HEK293 (cell line): ENCODE measurements around the gene MSRB3.

Source experiments
- CTCF ChIA-PET: fragments of 350-600 bp; formaldehyde crosslinking; extraction: SDS; loops from one replicate; lab custom pipeline; 2021; ENCODE audit warnings: antibody characterized with exemption; lab: Yijun Ruan, JAX
- POLR2A ChIA-PET: fragments of 300-600 bp; formaldehyde crosslinking; extraction: SDS; loops from one replicate; lab custom pipeline; 2020; ENCODE audit warnings: antibody characterized with exemption, inconsistent platforms; lab: Yijun Ruan, JAX
- H3K27ac ChIP-seq: fragments of 200-500 bp; sonication (Bioruptor generic); 2 replicates; pipeline ENCODE4 v1.5.1; 2014; ENCODE audit warnings: low read depth, low read length, control low read depth, inconsistent platforms; ENCODE audit errors: extremely low read depth
- H3K36me3 ChIP-seq, 2 experiments: fragments of 200-500 bp in 1 of 2; sonication (Bioruptor generic) in 1 of 2; 1 replicate in 1 of 2; 2 replicates in 1 of 2; pipeline ENCODE4 v1.5.1; 2014 to 2017; ENCODE audit warnings: inconsistent platforms in 2 of 2, low read length in 2 of 2; ENCODE audit not compliant: control insufficient read depth in 2 of 2, insufficient read depth in 1 of 2
- H3K4me1 ChIP-seq: fragments of 200-500 bp; sonication (Bioruptor generic); 2 replicates; pipeline ENCODE4 v1.5.1; 2014; ENCODE audit warnings: mild to moderate bottlenecking, low read length, inconsistent platforms; ENCODE audit not compliant: control insufficient read depth, insufficient read depth
- H3K4me3 ChIP-seq: 2 replicates; pipeline ENCODE4 v1.5.1; 2011; ENCODE audit warnings: low read depth, mild to moderate bottlenecking, control low read depth, low read length, moderate library complexity
- H3K9me3 ChIP-seq: fragments of 200-500 bp; sonication (Bioruptor generic); 2 replicates; pipeline ENCODE4 v1.5.1; 2014; ENCODE audit warnings: low read depth, low read length, inconsistent platforms; ENCODE audit not compliant: control insufficient read depth, insufficient read depth
- GLI4 ChIP-seq: fragments of 450-650 bp; formaldehyde crosslinking; IDR thresholded peaks from 2 replicates; pipeline ENCODE4 v1.5.1; 2016; ENCODE audit warnings: missing biosample characterization, missing genetic modification characterization
- KLF10 ChIP-seq: fragments of 450-650 bp; IDR thresholded peaks from 2 replicates; pipeline ENCODE4 v1.5.1; 2018; ENCODE audit warnings: missing biosample characterization, mild to moderate bottlenecking, missing genetic modification characterization
- KLF8 ChIP-seq: fragments of 450-650 bp; formaldehyde crosslinking; IDR thresholded peaks from 2 replicates; pipeline ENCODE4 v1.5.1; 2016; ENCODE audit warnings: missing biosample characterization, missing genetic modification characterization
- PBX3 ChIP-seq: sonication (generic); formaldehyde crosslinking; IDR thresholded peaks from 2 replicates; pipeline ENCODE4 v1.8.1; 2022; ENCODE audit warnings: mild to moderate bottlenecking, moderate library complexity, missing genetic modification reagents
- PRDM1 ChIP-seq: fragments of 450-650 bp; formaldehyde crosslinking; IDR thresholded peaks from 2 replicates; pipeline ENCODE4; 2016; ENCODE audit warnings: missing biosample characterization, missing genetic modification characterization
- REST ChIP-seq: fragments of 450-650 bp; formaldehyde crosslinking; IDR thresholded peaks from 2 replicates; pipeline ENCODE4 v1.5.1; 2016; ENCODE audit warnings: missing biosample characterization, missing genetic modification characterization
- SALL2 ChIP-seq: fragments of 450-650 bp; formaldehyde crosslinking; IDR thresholded peaks from 2 replicates; pipeline ENCODE4 v1.5.0; 2017; ENCODE audit warnings: missing biosample characterization, mild to moderate bottlenecking, missing genetic modification characterization, borderline replicate concordance
- TCF7L2 ChIP-seq: IDR thresholded peaks from 2 replicates; pipeline ENCODE4 v1.6.1; 2011; ENCODE audit warnings: low read depth, mild to moderate bottlenecking, inconsistent platforms, low read length, moderate library complexity, borderline replicate concordance
- ZFP69B ChIP-seq: fragments of 450-650 bp; formaldehyde crosslinking; IDR thresholded peaks from 2 replicates; pipeline ENCODE4 v1.5.1; 2016; ENCODE audit warnings: missing biosample characterization, missing genetic modification characterization
- ZNF114 ChIP-seq: fragments of 450-650 bp; formaldehyde crosslinking; IDR thresholded peaks from 2 replicates; pipeline ENCODE4 v1.5.0; 2017; ENCODE audit warnings: missing biosample characterization, missing genetic modification characterization
- ZNF121 ChIP-seq: fragments of 450-650 bp; formaldehyde crosslinking; IDR thresholded peaks from 2 replicates; pipeline ENCODE4 v1.5.1; 2016; ENCODE audit warnings: missing biosample characterization, missing genetic modification characterization
- ZNF140 ChIP-seq: fragments of 450-650 bp; formaldehyde crosslinking; IDR thresholded peaks from 2 replicates; pipeline ENCODE4 v1.5.1; 2016; ENCODE audit warnings: missing biosample characterization, missing genetic modification characterization
- ZNF2 ChIP-seq: fragments of 450-650 bp; formaldehyde crosslinking; IDR thresholded peaks from 2 replicates; pipeline ENCODE4 v1.5.1; 2016; ENCODE audit warnings: missing biosample characterization, missing genetic modification characterization
- ZNF223 ChIP-seq: fragments of 450-650 bp; formaldehyde crosslinking; IDR thresholded peaks from 2 replicates; pipeline ENCODE4 v1.5.1; 2016; ENCODE audit warnings: missing biosample characterization, missing genetic modification characterization
- ZNF24 ChIP-seq: fragments of 450-650 bp; formaldehyde crosslinking; IDR thresholded peaks from 2 replicates; pipeline ENCODE4 v1.5.1; 2016; ENCODE audit warnings: missing biosample characterization, missing genetic modification characterization
- ZNF248 ChIP-seq: fragments of 450-650 bp; formaldehyde crosslinking; IDR thresholded peaks from 2 replicates; pipeline ENCODE4 v1.5.1; 2017; ENCODE audit warnings: missing biosample characterization, missing genetic modification characterization
- ZNF423 ChIP-seq: fragments of 450-650 bp; formaldehyde crosslinking; IDR thresholded peaks from 2 replicates; pipeline ENCODE4 v1.5.1; 2016; ENCODE audit warnings: missing biosample characterization, missing genetic modification characterization
- ZNF433 ChIP-seq: fragments of 450-650 bp; formaldehyde crosslinking; IDR thresholded peaks from 2 replicates; pipeline ENCODE4 v1.5.1; 2016; ENCODE audit warnings: missing biosample characterization, missing genetic modification characterization, low read depth
- ZNF48 ChIP-seq: fragments of 450-650 bp; formaldehyde crosslinking; IDR thresholded peaks from 2 replicates; pipeline ENCODE4 v1.5.1; 2016; ENCODE audit warnings: missing biosample characterization, missing genetic modification characterization
- ZNF514 ChIP-seq: fragments of 450-650 bp; formaldehyde crosslinking; IDR thresholded peaks from 2 replicates; pipeline ENCODE4 v1.5.1; 2016; ENCODE audit warnings: missing biosample characterization, missing genetic modification characterization
- ZNF571 ChIP-seq: fragments of 450-650 bp; formaldehyde crosslinking; IDR thresholded peaks from 2 replicates; pipeline ENCODE4 v1.5.0; 2017; ENCODE audit warnings: missing biosample characterization, missing genetic modification characterization
- ZNF626 ChIP-seq: fragments of 450-650 bp; sonication (Bioruptor Pico); formaldehyde crosslinking; IDR thresholded peaks from 2 replicates; pipeline ENCODE4 v1.5.1; 2018; ENCODE audit warnings: missing biosample characterization, missing genetic modification characterization, inconsistent platforms
- ZNF660 ChIP-seq: fragments of 450-650 bp; IDR thresholded peaks from 2 replicates; pipeline ENCODE4 v1.5.1; 2018; ENCODE audit warnings: missing biosample characterization, mild to moderate bottlenecking, missing genetic modification characterization
- ZNF701 ChIP-seq: fragments of 450-650 bp; formaldehyde crosslinking; IDR thresholded peaks from 2 replicates; pipeline ENCODE4 v1.5.1; 2016; ENCODE audit warnings: missing biosample characterization, missing genetic modification characterization
- ZNF707 ChIP-seq: fragments of 450-650 bp; formaldehyde crosslinking; IDR thresholded peaks from 2 replicates; pipeline ENCODE4 v1.5.1; 2016; ENCODE audit warnings: missing biosample characterization, missing genetic modification characterization
- ZNF785 ChIP-seq: fragments of 450-650 bp; formaldehyde crosslinking; IDR thresholded peaks from 2 replicates; pipeline ENCODE4 v1.5.1; 2016; ENCODE audit warnings: missing biosample characterization, missing genetic modification characterization
- ZNF791 ChIP-seq: fragments of 450-650 bp; formaldehyde crosslinking; IDR thresholded peaks from 2 replicates; pipeline ENCODE4 v1.5.1; 2016; ENCODE audit warnings: missing biosample characterization, missing genetic modification characterization
- ZNF830 ChIP-seq: fragments of 450-650 bp; IDR thresholded peaks from 2 replicates; pipeline ENCODE4 v1.5.0; 2018; ENCODE audit warnings: missing biosample characterization, missing genetic modification characterization, low read depth, mild to moderate bottlenecking, moderate library complexity
- ZSCAN5A ChIP-seq: fragments of 450-650 bp; formaldehyde crosslinking; IDR thresholded peaks from 2 replicates; pipeline ENCODE4 v1.5.1; 2016; ENCODE audit warnings: missing biosample characterization, missing genetic modification characterization
- TF ChIP-seq, protein P1 (sequence below): fragments of 450-650 bp; formaldehyde crosslinking; IDR thresholded peaks from 2 replicates; pipeline ENCODE4 v1.5.1; 2017; ENCODE audit warnings: missing biosample characterization, missing genetic modification characterization
- TF ChIP-seq, protein P2 (sequence below): fragments of 450-650 bp; formaldehyde crosslinking; IDR thresholded peaks from 2 replicates; pipeline ENCODE4 v1.5.1; 2017; ENCODE audit warnings: missing biosample characterization, missing genetic modification characterization

The MSRB3 gene

GRCh38 chr12:65259501-65259900 is 19.0 kb upstream of the MSRB3 start:
- H3K9me3 ChIP-seq: no peaks in the 10 kb centered on the region
- H3K4me1 ChIP-seq: no peaks in the 10 kb centered on the region
- H3K27ac ChIP-seq: no peak overlapping the region
- ChIA-PET POLR2A (no interaction called here), CTCF (no interaction called here)
- no peaks in the 10 kb centered on the region for H3K36me3 ChIP-seq
- no peak overlapping the region for H3K4me3 ChIP-seq
- no peak for TF ChIP-seq ZNF830
- TF ChIP-seq ZNF223 (tag by site-specific recombination): no peak
- no peak for TF ChIP-seq KLF8 (tag by site-specific recombination)
- no peak for TF ChIP-seq ZNF571 (tag by site-specific recombination)
- no peak for TF ChIP-seq ZNF140 (tag by site-specific recombination)
- TF ChIP-seq ZNF24: no peak
- TF ChIP-seq, protein P1, sequence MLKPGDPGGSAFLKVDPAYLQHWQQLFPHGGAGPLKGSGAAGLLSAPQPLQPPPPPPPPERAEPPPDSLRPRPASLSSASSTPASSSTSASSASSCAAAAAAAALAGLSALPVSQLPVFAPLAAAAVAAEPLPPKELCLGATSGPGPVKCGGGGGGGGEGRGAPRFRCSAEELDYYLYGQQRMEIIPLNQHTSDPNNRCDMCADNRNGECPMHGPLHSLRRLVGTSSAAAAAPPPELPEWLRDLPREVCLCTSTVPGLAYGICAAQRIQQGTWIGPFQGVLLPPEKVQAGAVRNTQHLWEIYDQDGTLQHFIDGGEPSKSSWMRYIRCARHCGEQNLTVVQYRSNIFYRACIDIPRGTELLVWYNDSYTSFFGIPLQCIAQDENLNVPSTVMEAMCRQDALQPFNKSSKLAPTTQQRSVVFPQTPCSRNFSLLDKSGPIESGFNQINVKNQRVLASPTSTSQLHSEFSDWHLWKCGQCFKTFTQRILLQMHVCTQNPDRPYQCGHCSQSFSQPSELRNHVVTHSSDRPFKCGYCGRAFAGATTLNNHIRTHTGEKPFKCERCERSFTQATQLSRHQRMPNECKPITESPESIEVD: no peak
- TF ChIP-seq ZNF791 (tag by site-specific recombination): no peak
- TF ChIP-seq ZNF433 (tag by site-specific recombination): no peak
- TF ChIP-seq ZNF626: no peak
- TF ChIP-seq ZNF660 (tag by site-specific recombination): no peak
- TF ChIP-seq ZSCAN5A (tag by site-specific recombination): no peak
- no peak for TF ChIP-seq ZNF785 (tag by site-specific recombination)
- no peak for TF ChIP-seq ZNF48
- TF ChIP-seq REST (tag by site-specific recombination): no peak
- TF ChIP-seq ZNF701 (tag by site-specific recombination): no peak
- no peak for TF ChIP-seq TCF7L2
- TF ChIP-seq PBX3 (CRISPR knock-in tag): no peak
- no peak for TF ChIP-seq ZNF514 (tag by site-specific recombination)

- no peaks in the 10 kb centered on the region for H3K36me3 ChIP-seq
- no peak overlapping the region for H3K4me3 ChIP-seq
- H3K27ac ChIP-seq: no peak overlapping the region
- ChIA-PET POLR2A (no interaction called here), CTCF (no interaction called here)
- H3K9me3 ChIP-seq: no peaks in the 10 kb centered on the region
- peaks cover 7% of the 10 kb centered on the region for H3K4me1 ChIP-seq
- no peak for TF ChIP-seq ZNF707 (tag by site-specific recombination)
- TF ChIP-seq PRDM1: no peak
- no peak for TF ChIP-seq ZNF423 (tag by site-specific recombination)
- no peak for TF ChIP-seq SALL2
- no peak for TF ChIP-seq ZNF2
- no peak for TF ChIP-seq GLI4 (tag by site-specific recombination)
- no peak for TF ChIP-seq ZNF248 (tag by site-specific recombination)
- no peak for TF ChIP-seq KLF10
- no peak for TF ChIP-seq ZFP69B (tag by site-specific recombination)
- no peak for TF ChIP-seq ZNF114 (tag by site-specific recombination)
- TF ChIP-seq ZNF121 (tag by site-specific recombination): no peak
- TF ChIP-seq, protein P2, sequence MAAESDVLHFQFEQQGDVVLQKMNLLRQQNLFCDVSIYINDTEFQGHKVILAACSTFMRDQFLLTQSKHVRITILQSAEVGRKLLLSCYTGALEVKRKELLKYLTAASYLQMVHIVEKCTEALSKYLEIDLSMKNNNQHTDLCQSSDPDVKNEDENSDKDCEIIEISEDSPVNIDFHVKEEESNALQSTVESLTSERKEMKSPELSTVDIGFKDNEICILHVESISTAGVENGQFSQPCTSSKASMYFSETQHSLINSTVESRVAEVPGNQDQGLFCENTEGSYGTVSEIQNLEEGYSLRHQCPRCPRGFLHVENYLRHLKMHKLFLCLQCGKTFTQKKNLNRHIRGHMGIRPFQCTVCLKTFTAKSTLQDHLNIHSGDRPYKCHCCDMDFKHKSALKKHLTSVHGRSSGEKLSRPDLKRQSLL: no peak
Measured at GRCh38 chr12:65263777-65264176, 14.7 kb upstream of the MSRB3 start.
